Non-pigmented ciliary epithelial cell (primary cell): ENCODE data around the gene POTEH.
"Not testable (repeated sequence)": the region's sequence is repeated elsewhere in the genome, so short reads cannot be mapped to it uniquely, and the experiment has no call there.

Source experiments
- DNase-seq: peaks from one replicate; pipeline ENCODE4 v3.0.0-alpha.2; 2010; ENCODE audit warnings: low read depth

Gene POTEH

DNA sequence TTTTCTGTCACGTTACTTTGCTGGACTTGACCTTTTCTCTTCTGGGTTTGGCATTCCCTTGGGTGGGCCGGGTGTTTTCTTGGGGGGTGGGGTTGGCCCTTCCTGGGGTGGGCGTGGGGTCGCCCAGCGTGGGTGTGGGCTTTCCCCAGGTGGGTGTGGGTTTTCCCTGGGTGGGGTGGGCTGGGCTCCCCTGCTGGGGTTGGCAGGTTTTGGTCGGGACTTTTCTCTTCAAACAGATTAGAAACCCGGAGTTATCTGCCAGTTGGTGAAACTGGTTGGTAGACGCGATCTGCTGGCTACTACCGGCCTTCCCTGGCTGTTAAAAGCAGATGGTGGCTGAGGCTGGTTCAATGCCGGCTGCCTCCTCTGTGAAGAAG lies at the start of gene POTEH:
TSS of gene POTEH (plus strand) at position 278 of the 377 bp plus-strand sequence. CDS start at position 330, 52 bp downstream.
- not testable (repeated sequence) for DNase-seq

DNA sequence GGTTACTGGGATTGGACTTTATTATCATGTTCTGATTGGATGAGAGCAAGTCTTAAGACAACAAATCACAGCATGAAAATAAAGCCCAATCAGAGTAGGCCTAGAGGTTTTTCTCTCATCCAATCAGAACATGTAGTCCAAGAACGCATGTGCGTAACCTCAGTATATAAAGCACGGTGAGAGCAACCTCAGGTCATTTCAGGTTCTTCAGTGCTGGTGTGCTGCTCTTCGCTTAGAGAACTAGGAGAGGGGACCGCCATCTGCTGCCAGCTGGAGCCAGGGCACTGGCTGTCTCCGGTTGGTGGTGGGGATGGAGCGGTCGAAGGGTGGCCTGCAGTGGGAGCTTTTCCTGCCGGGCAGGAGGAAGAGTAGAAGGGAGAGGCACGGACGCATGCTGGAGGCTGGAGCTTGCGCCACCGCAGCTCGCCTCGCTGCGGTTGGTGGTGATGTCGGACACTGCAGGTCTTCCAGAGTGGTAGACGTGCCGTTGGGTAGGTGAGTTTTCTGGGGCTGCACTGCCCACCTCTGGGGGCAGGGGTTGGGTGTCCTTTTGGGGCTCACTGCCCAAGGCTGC lies 47.5 kb upstream of the POTEH start:
- DNase-seq = not testable (repeated sequence)

DNA sequence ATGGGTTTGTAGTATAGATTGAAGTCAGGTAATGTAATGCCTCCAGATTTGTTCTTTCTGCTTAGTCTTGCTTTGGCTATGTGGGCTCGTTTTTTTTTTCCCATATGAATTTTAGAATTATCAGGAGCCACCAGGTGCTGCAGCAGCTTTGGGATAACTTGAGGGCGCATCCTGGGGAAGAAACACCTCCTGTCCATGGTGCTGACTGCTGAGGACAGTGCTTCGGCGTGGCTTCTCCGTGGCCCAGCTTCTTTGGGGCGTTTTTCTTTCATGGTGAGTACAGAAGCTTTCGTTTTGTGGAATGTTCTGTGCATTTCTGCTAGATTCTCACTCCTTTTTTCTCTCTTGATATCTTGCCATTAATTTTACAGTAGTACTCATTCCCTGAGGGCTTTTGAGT lies 37.9 kb upstream of the POTEH start:
- DNase-seq = not testable (repeated sequence)

DNA sequence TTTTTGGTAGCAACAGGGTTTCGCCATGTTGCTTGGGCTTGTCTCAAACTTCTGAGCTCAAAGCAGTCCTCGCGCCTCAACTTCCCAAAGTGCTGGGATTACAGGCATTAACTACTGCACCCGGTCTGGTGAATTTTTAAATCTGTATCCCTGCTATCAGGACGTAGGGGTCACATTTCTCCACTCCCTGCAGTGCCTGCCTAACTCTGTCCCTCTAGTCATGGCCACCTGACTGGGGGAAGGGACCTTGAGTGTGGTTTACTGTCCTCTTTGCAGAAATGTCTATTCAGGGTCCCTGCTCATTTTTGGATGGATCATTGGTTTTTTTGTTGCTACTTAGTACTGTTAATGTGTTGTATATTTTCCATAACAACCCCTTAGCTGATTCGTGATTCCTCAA lies 37.1 kb upstream of the POTEH start:
- not testable (repeated sequence) for DNase-seq

DNA sequence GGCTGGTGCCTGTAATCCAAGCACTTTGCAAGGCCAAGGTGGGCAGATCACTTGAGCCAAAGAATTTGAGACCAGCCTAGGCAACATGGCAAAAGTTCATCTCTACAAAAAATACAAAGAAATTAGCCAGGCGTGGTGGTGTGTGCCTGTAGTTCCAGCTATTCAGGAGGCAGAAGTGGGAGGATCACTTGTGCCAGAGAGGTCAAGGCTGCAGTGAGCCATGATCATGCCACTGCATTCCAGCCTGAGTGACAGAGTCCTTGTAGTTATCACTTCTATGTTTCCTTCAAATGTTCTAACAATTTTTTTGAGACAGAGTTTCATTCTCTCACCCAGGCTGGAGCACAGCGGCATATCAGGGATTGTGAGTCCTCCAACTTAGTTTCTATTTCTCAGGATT lies 36.6 kb upstream of the POTEH start:
- DNase-seq = not testable (repeated sequence)

DNA sequence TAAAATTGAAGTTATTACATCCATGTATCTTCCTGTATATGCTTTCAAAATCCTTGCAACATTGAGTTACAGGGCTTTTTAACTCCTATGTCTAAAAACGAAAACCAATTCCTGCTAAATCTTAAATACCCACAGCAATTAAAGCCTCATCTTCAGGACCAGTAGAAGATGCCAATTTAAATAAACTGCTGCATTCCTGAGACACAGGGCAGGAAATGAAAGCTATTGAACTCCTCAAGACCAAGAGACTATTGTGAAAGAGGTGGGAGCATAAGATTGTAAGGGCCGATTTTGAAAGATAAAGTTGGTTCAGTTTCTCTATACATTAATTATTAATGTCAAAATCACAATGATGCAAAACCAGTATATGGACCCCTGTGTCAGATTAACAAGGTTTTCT lies 28.7 kb upstream of the POTEH start:
- DNase-seq = not testable (repeated sequence)

DNA sequence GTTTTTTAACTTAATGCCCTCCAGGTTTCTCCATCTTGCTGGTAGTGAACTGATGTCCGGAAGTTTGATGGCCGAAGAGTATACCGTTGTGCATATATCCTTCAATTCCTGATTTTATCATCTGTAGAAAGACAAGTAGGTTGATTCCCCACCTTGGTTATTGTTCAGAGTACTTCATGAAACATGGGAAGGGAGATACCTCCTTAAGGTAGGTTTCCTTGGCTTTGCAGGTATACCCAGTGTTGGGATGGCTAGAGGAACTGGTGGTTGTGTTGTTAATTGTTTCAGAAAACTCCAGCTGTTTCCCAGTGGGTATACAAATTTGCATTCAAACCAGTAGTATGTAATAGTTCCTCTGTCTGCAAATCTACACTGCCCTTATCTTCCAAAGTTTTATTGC lies 25.1 kb upstream of the POTEH start:
- not testable (repeated sequence) for DNase-seq

DNA sequence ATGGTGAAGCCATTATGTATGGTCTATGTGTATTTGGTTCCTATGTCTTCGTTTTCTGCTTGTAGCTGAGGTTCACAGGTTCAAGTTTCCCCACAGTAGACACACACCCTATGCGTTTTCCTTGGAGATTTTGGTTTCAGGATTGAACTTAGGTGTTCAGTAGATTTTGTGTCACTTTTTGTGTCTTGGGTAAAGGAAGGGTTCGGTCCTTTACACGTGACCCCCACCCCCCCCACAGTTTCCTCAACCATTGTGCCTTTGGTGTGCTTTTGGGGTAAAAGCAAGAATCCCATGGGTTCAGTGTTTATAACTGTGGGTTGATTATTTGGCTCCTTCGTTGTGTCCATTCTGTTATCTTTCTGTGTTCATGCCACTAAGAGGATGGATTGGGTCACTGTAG lies 24.3 kb upstream of the POTEH start:
- not testable (repeated sequence) for DNase-seq

DNA sequence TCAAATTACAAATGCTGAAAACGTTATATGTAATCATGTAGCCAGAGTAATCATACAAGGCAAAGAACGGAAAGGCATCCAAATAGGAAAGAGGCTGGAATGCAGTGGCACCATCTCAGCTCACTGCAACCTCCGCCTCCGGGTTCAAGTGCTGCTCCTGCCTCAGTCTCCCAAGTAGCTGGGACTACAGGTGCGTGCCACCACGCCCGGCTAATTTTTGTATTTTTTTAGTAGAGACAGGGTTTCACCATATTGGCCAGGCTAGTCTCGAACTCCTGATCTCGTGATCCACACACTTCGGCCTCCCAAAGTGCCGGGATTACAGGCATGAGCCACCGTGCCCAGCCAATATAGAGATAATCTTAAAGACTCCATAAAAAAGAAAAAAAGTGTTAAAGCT lies 20.4 kb upstream of the POTEH start:
- not testable (repeated sequence) for DNase-seq

DNA sequence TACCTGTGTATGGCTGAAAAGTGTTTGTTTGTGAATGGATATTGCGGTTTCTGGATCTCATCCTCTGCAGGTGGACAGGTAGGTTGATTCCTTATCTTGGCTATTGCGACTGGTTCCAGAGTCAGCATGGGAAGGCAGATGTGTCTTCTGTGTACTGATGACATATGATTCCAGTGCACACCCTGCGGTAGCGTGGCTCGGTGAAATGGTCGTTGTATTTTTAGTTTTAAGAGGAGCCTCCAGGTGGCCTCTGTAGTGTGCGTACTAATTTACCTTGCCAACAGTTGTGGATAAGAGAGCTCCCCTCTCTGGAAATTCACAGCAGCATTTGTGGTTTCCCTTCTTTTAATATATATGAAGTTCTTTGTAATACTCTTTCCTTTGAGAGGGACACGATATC lies 10.1 kb upstream of the POTEH start:
- not testable (repeated sequence) for DNase-seq

DNA sequence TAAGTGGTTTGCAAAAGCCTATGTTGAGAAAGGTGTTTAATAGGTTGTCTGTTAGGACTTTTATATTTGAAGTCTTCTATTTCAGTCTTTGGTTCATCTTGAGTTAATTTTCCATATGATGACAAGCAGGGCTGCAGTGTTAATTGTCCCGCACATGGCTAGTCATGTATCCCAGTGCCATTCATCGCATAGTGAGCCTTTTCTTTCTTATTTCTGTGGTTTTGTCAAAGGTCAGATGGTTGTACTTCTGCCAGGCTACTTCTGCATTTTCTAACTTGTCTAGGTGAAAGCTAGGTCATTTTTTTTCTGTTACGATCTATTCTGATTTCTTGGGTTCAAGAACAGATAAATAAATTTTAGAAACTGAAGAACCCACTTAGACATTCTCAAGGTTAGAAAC lies 5.7 kb upstream of the POTEH start:
- not testable (repeated sequence) for DNase-seq

DNA sequence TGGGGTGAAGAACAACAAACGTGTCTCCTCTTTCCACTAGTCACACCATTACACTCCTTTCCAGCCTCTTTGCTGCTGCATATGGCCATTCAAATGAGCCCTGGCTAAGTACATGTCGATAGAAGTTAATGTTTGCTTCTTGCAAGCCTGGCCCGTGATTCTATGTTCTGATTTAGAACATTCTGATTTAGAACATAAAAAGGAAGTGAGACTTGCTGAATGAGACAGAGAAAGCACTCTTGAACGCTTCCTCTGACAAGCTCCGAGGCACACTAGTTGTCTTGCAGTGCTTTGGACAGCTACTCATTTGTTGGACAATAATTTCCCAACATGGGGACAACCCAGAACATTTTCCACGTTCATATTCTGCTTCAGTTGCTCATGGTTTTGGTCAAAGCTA lies 5.1 kb upstream of the POTEH start:
- DNase-seq = not testable (repeated sequence)

DNA sequence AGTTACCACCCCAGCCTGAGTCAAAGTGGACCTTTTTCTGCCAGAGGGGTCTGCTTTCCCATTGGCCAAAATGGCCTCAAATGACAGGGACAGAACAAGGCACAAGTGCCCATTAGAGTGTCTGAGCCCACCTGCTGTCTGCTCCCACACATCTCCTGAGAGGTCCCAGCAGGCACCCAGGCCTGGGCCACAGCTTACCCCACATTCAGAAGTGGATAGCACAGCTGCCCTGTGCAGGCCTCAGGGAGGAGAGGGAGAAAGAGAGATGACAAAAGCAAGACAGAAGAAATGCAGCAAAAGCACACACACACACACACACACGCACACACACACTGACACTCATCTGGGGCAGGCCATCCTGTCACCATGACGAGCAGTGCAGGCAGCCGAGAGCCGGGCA lies 4.2 kb upstream of the POTEH start:
- not testable (repeated sequence) for DNase-seq

DNA sequence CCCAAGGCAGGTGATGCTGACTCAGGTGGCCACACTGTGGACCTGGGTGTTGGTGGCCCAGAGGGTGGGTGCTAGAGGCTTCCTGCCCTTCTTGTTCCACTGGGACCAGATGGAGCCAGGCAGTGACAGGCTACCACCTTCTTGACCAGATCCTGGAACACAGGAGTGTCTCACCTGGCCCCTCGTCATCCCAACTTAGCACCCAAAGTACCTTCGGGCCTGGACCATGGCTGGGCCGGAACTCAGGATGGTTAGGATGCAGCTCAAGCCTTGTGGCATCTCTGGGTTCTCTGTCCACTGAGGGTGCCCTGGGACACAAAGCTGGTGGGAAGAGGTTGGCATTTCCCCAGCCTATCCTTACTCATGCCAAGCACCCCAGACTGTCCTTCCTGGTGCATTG lies 2.7 kb upstream of the POTEH start:
- not testable (repeated sequence) for DNase-seq

DNA sequence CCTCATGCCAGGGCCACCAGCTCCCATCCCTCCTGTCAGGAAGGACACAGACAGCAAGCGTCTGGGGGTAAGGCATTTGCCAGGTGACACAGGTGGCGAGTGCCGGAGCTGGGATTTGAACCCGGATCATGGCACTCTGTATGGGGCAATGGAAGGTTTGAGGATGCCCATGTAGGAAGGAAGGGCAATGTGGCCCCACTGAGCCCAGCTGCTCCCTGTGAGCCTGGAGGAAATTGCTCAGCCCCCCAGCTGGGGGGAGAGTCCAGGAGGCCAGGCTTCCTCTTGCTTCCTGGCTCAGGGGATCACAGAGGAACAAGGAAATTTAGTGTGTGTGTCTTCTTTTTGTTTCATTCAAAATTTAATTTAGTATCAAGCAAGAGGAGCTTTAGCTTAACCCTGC lies 2.1 kb upstream of the POTEH start:
- DNase-seq = not testable (repeated sequence)

DNA sequence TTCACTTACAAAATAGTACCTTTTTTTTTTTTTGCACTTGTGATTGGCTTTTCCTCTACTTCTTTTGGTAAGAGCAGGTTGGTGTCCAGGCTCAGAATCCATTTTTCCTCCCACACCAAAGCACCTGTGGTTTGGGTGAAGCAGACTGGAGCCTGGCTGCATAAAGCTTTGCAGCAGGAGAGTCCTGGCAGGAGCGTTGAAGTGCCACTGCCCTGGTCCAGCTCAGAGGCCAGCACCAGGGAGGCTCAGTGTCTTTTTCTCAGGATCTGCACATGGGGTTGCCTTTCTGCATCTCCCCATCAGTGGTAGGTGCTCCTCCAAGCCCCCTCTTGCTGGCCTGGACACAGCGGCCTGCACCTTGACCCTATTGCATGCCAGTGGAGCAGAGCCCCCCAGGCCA lies 1.7 kb upstream of the POTEH start:
- not testable (repeated sequence) for DNase-seq

DNA sequence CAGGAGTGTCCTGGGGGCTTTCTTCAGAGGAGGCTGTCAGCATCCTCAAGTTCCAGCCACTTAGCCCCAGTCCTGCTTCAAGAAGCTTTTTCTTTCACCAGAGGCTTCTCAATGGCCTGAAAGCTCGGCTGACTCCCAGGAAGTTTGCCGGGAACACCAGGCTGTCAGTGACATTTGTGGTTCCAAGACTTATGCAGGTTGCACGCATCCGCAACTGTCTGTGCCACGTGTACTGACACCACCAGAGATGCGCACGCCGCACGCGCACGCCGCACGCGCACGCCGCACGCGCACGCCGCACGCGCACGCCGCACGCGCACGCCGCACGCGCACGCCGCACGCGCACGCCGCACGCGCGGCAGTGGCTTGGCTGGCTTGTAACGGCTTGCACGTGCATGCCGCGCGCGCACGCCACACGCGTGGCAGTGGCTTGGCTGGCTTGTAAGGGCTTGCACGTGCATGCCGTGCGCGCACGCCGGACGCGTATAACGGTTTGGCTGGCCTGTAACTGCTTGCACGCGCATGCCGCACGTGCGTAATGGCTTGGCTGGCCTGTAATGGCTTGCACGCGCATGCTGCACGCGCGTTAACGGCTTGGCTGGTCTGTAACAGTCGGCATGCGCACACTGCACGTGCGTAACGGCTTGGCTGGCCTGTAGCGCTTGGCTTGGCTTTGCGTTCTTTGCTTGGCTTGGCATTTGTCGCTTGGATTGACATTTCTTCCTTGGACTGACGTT lies 646 bp upstream of the POTEH start:
- not testable (repeated sequence) for DNase-seq

DNA sequence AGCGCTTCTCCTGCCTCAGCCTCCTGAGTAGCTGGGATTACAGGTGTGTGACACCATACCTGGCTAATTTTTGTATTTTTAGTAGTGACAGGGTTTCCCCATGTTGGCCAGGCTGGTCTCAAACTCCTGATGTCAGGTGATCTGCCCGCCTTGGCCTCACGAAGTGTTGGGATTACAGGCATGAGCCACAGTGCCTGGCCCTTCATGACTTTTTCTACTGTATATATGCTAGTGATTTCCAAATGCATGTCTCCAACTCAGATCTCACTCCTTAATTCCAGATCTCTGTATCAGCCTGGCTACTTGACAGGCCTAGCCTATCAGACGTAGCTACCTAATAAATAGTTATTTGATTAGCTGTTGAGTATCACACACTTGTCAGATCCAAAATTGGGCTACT lies 23.8 kb downstream of the POTEH start:
- DNase-seq = not testable (repeated sequence)

DNA sequence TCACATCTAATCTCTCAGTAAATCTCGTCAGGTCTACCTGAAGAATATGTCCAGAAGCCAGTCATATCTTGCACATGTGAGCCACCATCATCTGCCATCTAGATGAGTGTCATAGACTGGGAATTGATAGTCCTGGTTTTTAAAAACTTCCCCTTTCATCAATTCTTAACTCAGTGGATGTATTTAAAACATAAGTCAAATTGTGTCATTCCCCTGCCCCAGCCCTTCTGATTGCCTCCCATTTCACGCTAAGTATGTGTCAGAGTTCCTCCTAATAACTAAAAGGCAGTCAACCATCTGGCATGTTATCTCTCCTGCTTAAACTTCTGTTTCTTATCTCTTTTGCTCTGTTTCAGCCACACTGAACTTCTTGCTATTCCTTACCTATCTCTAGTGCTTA lies 24.3 kb downstream of the POTEH start:
- not testable (repeated sequence) for DNase-seq

DNA sequence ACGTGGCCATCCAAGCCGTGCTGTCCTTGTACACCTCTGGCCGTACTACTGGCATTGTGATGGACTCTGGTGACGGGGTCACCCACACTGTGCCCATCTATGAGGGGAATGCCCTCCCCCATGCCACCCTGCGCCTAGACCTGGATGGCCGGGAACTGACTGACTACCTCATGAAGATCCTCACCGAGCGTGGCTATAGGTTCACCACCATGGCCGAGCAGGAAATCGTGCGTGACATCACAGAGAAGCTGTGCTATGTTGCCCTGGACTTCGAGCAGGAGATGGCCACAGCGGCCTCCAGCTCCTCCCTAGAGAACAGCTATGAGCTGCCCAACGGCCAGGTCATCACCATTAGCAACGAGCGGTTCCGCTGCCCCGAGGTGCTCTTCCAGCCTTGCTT lies 32.1 kb downstream of the POTEH start:
- not testable (repeated sequence) for DNase-seq

DNA sequence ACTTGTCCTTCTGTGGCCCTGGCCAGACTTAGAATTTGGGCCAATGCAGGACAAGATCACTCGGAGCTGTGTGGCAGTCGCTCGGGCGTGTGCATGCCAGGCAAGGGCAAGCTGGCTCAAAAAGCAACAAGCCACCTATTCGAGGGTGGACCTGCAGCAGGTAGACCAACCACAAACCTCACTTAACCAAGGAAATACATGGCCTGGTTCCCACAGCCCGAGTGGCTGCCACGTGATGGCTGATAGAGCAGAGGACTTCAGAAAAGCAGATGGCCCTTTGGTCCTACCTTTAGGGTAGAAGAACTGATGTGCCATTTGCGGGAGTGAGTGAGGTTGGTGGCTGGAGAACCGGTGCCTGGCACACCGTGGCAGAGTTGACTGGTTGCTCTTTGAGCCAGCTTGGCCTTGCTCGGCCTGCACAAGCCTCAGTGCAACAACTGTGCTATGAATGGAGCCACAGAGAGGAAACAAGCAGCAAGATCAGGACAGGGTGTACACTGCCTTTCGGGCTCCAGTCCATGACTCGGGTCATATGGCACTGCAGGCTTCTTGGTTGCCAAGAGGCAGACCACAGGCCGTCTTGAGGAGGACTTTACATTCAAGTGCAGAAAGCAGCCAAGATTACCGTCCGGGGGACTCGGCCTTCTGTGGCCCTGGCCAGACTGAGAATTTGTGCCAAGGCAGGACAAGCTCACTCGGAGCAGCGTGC lies 39.5 kb downstream of the POTEH start:
- DNase-seq = not testable (repeated sequence)

DNA sequence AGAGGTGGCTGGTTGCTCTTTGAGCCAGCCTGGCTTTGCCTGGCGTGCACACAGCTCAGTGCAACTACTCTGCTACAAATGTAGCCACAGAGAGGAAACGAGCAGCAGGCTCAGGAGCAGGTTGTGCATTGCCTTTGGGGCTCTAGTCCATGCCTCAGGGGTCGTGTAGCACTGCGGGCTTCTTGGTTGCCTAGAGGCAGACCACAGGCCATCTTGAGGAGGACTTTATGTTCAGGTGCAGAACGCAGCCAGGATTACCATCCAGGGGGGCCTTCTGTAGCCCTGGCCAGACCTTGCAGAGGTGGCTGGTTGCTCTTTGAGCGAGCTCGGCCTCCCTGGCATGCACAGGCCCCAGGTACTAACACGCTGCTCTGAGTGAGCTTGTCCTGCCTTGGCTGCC lies 41.2 kb downstream of the POTEH start:
- not testable (repeated sequence) for DNase-seq

DNA sequence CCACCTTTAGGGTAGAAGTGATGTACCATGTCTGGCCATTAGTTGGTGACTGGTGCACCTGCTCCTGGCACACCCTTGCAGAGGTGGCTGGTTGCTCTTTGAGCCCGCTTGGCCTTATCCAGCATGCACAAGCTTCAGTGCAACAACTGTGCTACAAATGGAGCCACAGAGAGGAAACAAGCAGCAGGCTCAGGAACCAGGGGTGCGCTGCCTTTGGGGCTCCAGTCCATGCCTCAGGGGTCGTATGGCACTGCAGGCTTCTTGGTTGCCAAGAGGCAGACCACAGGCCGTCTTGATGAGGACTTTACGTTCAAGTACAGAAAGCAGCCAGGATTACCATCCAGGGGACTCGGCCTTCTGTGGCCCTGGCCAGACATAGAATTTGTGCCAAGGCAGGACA lies 44.6 kb downstream of the POTEH start:
- DNase-seq = not testable (repeated sequence)
